Measurements from ENCODE around the gene GPRC5B.

- TF ChIP-seq, protein P1, sequence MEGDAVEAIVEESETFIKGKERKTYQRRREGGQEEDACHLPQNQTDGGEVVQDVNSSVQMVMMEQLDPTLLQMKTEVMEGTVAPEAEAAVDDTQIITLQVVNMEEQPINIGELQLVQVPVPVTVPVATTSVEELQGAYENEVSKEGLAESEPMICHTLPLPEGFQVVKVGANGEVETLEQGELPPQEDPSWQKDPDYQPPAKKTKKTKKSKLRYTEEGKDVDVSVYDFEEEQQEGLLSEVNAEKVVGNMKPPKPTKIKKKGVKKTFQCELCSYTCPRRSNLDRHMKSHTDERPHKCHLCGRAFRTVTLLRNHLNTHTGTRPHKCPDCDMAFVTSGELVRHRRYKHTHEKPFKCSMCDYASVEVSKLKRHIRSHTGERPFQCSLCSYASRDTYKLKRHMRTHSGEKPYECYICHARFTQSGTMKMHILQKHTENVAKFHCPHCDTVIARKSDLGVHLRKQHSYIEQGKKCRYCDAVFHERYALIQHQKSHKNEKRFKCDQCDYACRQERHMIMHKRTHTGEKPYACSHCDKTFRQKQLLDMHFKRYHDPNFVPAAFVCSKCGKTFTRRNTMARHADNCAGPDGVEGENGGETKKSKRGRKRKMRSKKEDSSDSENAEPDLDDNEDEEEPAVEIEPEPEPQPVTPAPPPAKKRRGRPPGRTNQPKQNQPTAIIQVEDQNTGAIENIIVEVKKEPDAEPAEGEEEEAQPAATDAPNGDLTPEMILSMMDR (IDR thresholded peaks at IDR 0.05; ENCODE audit: control extremely low read depth in 1 of 3, insufficient read depth in 1 of 3, low read depth in 1 of 3, low read length in 3 of 3): no peak
- no peak for TF ChIP-seq POLR2A (IDR thresholded peaks at IDR 0.05; ENCODE audit: control extremely low read depth in 1 of 2, low read depth in 2 of 2, low read length in 2 of 2)
- TF ChIP-seq CBX8 (IDR thresholded peaks at IDR 0.05; ENCODE audit: borderline replicate concordance, low read depth, low read length): no peak
- TF ChIP-seq KDM5A (IDR thresholded peaks at IDR 0.05; ENCODE audit: low read length): no peak
- TF ChIP-seq POLR2AphosphoS5 (IDR thresholded peaks at IDR 0.05; ENCODE audit: low read depth, low read length): no peak
Observed at GRCh38 chr16:19856120-19856519, 28.5 kb downstream of the GPRC5B start.
